Erythroblast (primary cell): ENCODE measurements around the gene CNTN6.

Experiments used
- GATA1 ChIP-seq: IDR thresholded peaks from 2 replicates; pipeline ENCODE4 v1.6.1; 2011; ENCODE audit warnings: low read depth, mild to moderate bottlenecking, control low read depth, low read length, moderate library complexity
- POLR2A ChIP-seq: IDR thresholded peaks from 2 replicates; pipeline ENCODE4 v1.6.1; 2011; ENCODE audit warnings: mild to moderate bottlenecking, low read length

- TF ChIP-seq POLR2A (no peak), GATA1 (no peak)
Measured at GRCh38 chr3:1230920-1231319, 138.1 kb downstream of the CNTN6 start.
